Vagina (tissue), 2 donors: ENCODE data around the gene TSSK6. TPM values are rescaled to one million over a fixed set of nuclear protein-coding genes. Genes with fewer than 3 reads are reported as not detected.

Experiments
- DNase-seq, 2 donors: peaks; one replicate each; pipeline ENCODE4 v3.0.0-alpha.2; 2017; ENCODE audit errors: extremely low spot score in 2 of 2
- H3K27ac ChIP-seq: fragments of 200-600 bp; sonication (generic); one replicate; pipeline ENCODE4 v1.5.1; 2019
- H3K27me3 ChIP-seq: fragments of 200-600 bp; sonication (generic); one replicate; pipeline ENCODE4 v1.5.1; 2019
- H3K36me3 ChIP-seq, 2 donors: fragments of 200-600 bp; sonication (generic); one replicate each; pipeline ENCODE4 v1.5.1; 2017 to 2019
- H3K4me1 ChIP-seq: fragments of 200-600 bp; sonication (generic); one replicate; pipeline ENCODE4 v1.5.1; 2019
- H3K4me3 ChIP-seq, 2 donors: fragments of 200-600 bp; sonication (generic); 1 replicate in 1 of 2; 2 replicates in 1 of 2; pipeline ENCODE4 v1.5.1; 2016 to 2019
- H3K9me3 ChIP-seq: fragments of 200-600 bp; sonication (generic); one replicate; pipeline ENCODE4 v1.5.1; 2019
- CTCF ChIP-seq, 3 experiments: fragments of 450-650 bp in 2 of 3; fragments of 200-600 bp in 1 of 3; sonication (generic) in 1 of 3; IDR thresholded peaks; one replicate each; pipeline ENCODE4 v1.5.1; 2017 to 2019; ENCODE audit warnings: antibody characterized with exemption in 3 of 3, mild to moderate bottlenecking in 2 of 3, moderate library complexity in 2 of 3
- POLR2A ChIP-seq, 2 donors: fragments of 450-650 bp; IDR thresholded peaks; one replicate each; pipeline ENCODE4 v1.6.1; 2017; ENCODE audit warnings: antibody characterized with exemption in 2 of 2, mild to moderate bottlenecking in 2 of 2, moderate library complexity in 2 of 2
- POLR2AphosphoS5 ChIP-seq, 2 donors: sonication (generic); formaldehyde crosslinking; IDR thresholded peaks; one replicate each; pipeline ENCODE4 v1.9.0; 2017; ENCODE audit warnings: antibody characterized with exemption in 2 of 2, mild to moderate bottlenecking in 2 of 2, low read depth in 1 of 2; ENCODE audit not compliant: insufficient read depth in 1 of 2
- intact Hi-C: fragments of 100-400 bp; cut with DNase I; formaldehyde crosslinking; loops from one replicate; pipeline ENCODE4 v1.15.1; 2023
- total RNA-seq: library from RNA; depleted of rRNA; stranded (reverse); fragments of >200 nt; gene quantifications from one replicate; pipeline ENCODE4 v1.2.3, GENCODE V29; 2016

Gene TSSK6
- total RNA-seq, 1 donor from 2014 or later: 0.98 TPM

- no peak overlapping the region for H3K4me3 ChIP-seq
- H3K27me3 ChIP-seq: no peaks in the 10 kb centered on the region
- peaks cover 0 to 80% of the 10 kb centered on the region in 2 donors for H3K36me3 ChIP-seq
- H3K4me1 ChIP-seq: no peaks in the 10 kb centered on the region
- DNase-seq: no peak
- H3K9me3 ChIP-seq: no peaks in the 10 kb centered on the region
- H3K27ac ChIP-seq: no peak overlapping the region
- intact Hi-C loops: no loop called here
- no peak for TF ChIP-seq POLR2A (IDR thresholded peaks at IDR 0.05)
Measured at GRCh38 chr19:19500975-19501644, 14.2 kb downstream of the TSSK6 start.

- Histone ChIP-seq H3K4me1 (no peaks in the 10 kb centered on the region), H3K4me3 (no peak overlapping the region), H3K9me3 (no peaks in the 10 kb centered on the region), H3K27me3 (no peaks in the 10 kb centered on the region), H3K36me3 (peaks cover 0 to 74% of the 10 kb centered on the region in 2 donors), H3K27ac (no peak overlapping the region)
- intact Hi-C loops: no loop called here
- TF ChIP-seq POLR2AphosphoS5 (IDR thresholded peaks at IDR 0.05; ENCODE audit: insufficient read depth in 1 of 2, low read depth in 1 of 2) (no peak), CTCF (IDR thresholded peaks at IDR 0.05) (no peak), POLR2A (IDR thresholded peaks at IDR 0.05) (no peak)
- no peak for DNase-seq
Measured at GRCh38 chr19:19499272-19499995, 15.9 kb downstream of the TSSK6 start.

- H3K27me3 ChIP-seq: no peaks in the 10 kb centered on the region
- no peak for DNase-seq
- H3K4me1 ChIP-seq: no peaks in the 10 kb centered on the region
- peaks cover 0 to 84% of the 10 kb centered on the region in 2 donors for H3K36me3 ChIP-seq
- H3K4me3 ChIP-seq: no peak overlapping the region
- intact Hi-C loops: no loop called here
- H3K27ac ChIP-seq: no peak overlapping the region
- no peak for TF ChIP-seq CTCF (IDR thresholded peaks at IDR 0.05)
- TF ChIP-seq POLR2A (IDR thresholded peaks at IDR 0.05): no peak
- no peak for TF ChIP-seq POLR2AphosphoS5 (IDR thresholded peaks at IDR 0.05; ENCODE audit: insufficient read depth in 1 of 2, low read depth in 1 of 2)
- H3K9me3 ChIP-seq: no peaks in the 10 kb centered on the region
Measured at GRCh38 chr19:19498255-19498991, 16.9 kb downstream of the TSSK6 start.

- H3K36me3 ChIP-seq: peaks cover 0 to 68% of the 10 kb centered on the region in 2 donors
- intact Hi-C loops: no loop called here
- no peaks in the 10 kb centered on the region for H3K27me3 ChIP-seq
- H3K9me3 ChIP-seq: no peaks in the 10 kb centered on the region
- TF ChIP-seq CTCF (IDR thresholded peaks at IDR 0.05) (no peak), POLR2AphosphoS5 (IDR thresholded peaks at IDR 0.05; ENCODE audit: insufficient read depth in 1 of 2, low read depth in 1 of 2) (no peak), POLR2A (IDR thresholded peaks at IDR 0.05) (no peak)
- H3K4me1 ChIP-seq: no peaks in the 10 kb centered on the region
- no peak for DNase-seq
- no peak overlapping the region for H3K4me3 ChIP-seq
- no peak overlapping the region for H3K27ac ChIP-seq
Measured at GRCh38 chr19:19495614-19496603, 19.4 kb downstream of the TSSK6 start.
